Smooth muscle cell of bladder (primary cell): Measurements from ENCODE around the gene EIF2AK2. TPM values are rescaled to one million over a fixed set of nuclear protein-coding genes. Genes with fewer than 3 reads are reported as not detected.

Experiments used
- total RNA-seq: library from RNA; depleted of rRNA; stranded (reverse); fragments of >200 nt; gene quantifications from 2 replicates; pipeline ENCODE4 v1.2.3, GENCODE V29; 2014

Gene EIF2AK2
- total RNA-seq, result 19.3 and 22.7 TPM in 2 replicates

GRCh38 chr2:37156857-37157714, at the start of gene EIF2AK2:
Gene EIF2AK2, minus strand, starts transcription at chr2:37156980. Its CDS starts 9,174 bp downstream, at chr2:37147806.

GRCh38 chr2:37196320-37197195, 39.8 kb upstream of the EIF2AK2 start, which contains the start of gene CEBPZOS:
Gene CEBPZOS, plus strand, starts transcription at chr2:37196496. Its CDS starts 3,209 bp downstream, at chr2:37199705.

GRCh38 chr2:37188570-37188969, 31.8 kb upstream of the EIF2AK2 start, which contains the start of gene SULT6B1:
Gene SULT6B1, minus strand, starts transcription at chr2:37188670. Its CDS starts 30 bp downstream, at chr2:37188640.

GRCh38 chr2:37083873-37084794, 72.6 kb downstream of the EIF2AK2 start, which contains the start of the genes GPATCH11 and HEATR5B:
Gene GPATCH11, plus strand, starts transcription at chr2:37084518. Its CDS starts 3,864 bp downstream, at chr2:37088382.
Gene HEATR5B, minus strand, starts transcription at chr2:37084372. Its CDS starts 958 bp downstream, at chr2:37083414.

Other genes with a start within 250 kb of the EIF2AK2 start
- 10.5 and 12.2 TPM in 2 replicates for gene STRN, start 190.4 kb downstream of the EIF2AK2 start, total RNA-seq
- 14.4 and 17.0 TPM in 2 replicates for gene HEATR5B, start 72.6 kb downstream of the EIF2AK2 start, total RNA-seq
- 4.1 and 5.3 TPM in 2 replicates for gene GPATCH11, start 72.5 kb downstream of the EIF2AK2 start, total RNA-seq
- not detected in 2 replicates for gene SULT6B1, start 31.7 kb upstream of the EIF2AK2 start, total RNA-seq
- gene CEBPZOS, start 39.5 kb upstream of the EIF2AK2 start, total RNA-seq, result 9.1 and 9.4 TPM in 2 replicates
- gene CEBPZ, start 74.6 kb upstream of the EIF2AK2 start, total RNA-seq, result 40.1 and 56.1 TPM in 2 replicates
- 13.7 and 13.9 TPM in 2 replicates for gene NDUFAF7, start 74.7 kb upstream of the EIF2AK2 start, total RNA-seq
- 47.9 and 50.1 TPM in 2 replicates for gene PRKD3, start 167.9 kb upstream of the EIF2AK2 start, total RNA-seq
- 4.0 and 9.5 TPM in 2 replicates for gene QPCT, start 187.7 kb upstream of the EIF2AK2 start, total RNA-seq